Calu3 (cell line): ENCODE data around the gene GPR17. TPM values are rescaled to one million over a fixed set of nuclear protein-coding genes. Genes with fewer than 3 reads are reported as not detected.

Experiments
- BruUV-seq: library from RNA; stranded (reverse); fragments of 400-500 nt; replicated peaks from 2 replicates; lab custom pipeline; 2021; lab: Mats Ljungman, UMichigan
- CTCF ChIA-PET: fragments of 300-600 bp; sonication (Branson Sonifier 250); formaldehyde crosslinking; loops from one replicate; lab custom pipeline; 2022; ENCODE audit warnings: antibody characterized with exemption; lab: Charles Lee
- DNase-seq: peaks from one replicate; pipeline ENCODE4 v3.0.0; 2022
- H3K27ac Mint-ChIP-seq: one replicate; pipeline ENCODE4 v1.8.0; 2022; ENCODE audit warnings: mixed read lengths; ENCODE audit not compliant: unreplicated experiment
- H3K27me3 Mint-ChIP-seq: one replicate; pipeline ENCODE4 v1.8.0; 2022; ENCODE audit warnings: mixed read lengths; ENCODE audit not compliant: unreplicated experiment
- H3K36me3 Mint-ChIP-seq: one replicate; pipeline ENCODE4 v1.8.0; 2022; ENCODE audit warnings: mild to moderate bottlenecking, moderate library complexity, mixed read lengths; ENCODE audit not compliant: insufficient read depth, unreplicated experiment
- H3K4me1 Mint-ChIP-seq: one replicate; pipeline ENCODE4 v1.8.0; 2022; ENCODE audit warnings: mild to moderate bottlenecking, low read depth, mixed read lengths; ENCODE audit not compliant: unreplicated experiment
- H3K4me3 Mint-ChIP-seq: one replicate; pipeline ENCODE4 v1.8.0; 2022; ENCODE audit warnings: mild to moderate bottlenecking, low read depth, moderate library complexity, mixed read lengths; ENCODE audit not compliant: unreplicated experiment
- H3K9me3 Mint-ChIP-seq: one replicate; pipeline ENCODE4 v1.8.0; 2022; ENCODE audit warnings: low read depth, mixed read lengths; ENCODE audit not compliant: unreplicated experiment
- CTCF ChIP-seq: fragments of 200-600 bp; IDR thresholded peaks from one replicate; pipeline ENCODE4 v1.8.0; 2022; ENCODE audit warnings: antibody characterized with exemption; ENCODE audit not compliant: unreplicated experiment
- intact Hi-C: fragments of 100-400 bp; cut with micrococcal nuclease; formaldehyde crosslinking; loops from one replicate; pipeline ENCODE4 v1.10.0; 2022; ENCODE audit not compliant: unreplicated experiment
- total RNA-seq: library from RNA; stranded (reverse); gene quantifications from 2 replicates; pipeline ENCODE4 v1.2.3, GENCODE V29; 2022

Gene GPR17
- total RNA-seq, 1 experiment from 2014 or later = not detected

- no peak overlapping the region for H3K27ac Mint-ChIP-seq
- H3K9me3 Mint-ChIP-seq = no peaks in the 10 kb centered on the region
- H3K4me1 Mint-ChIP-seq = no peaks in the 10 kb centered on the region
- TF ChIP-seq CTCF = no peak
- CTCF ChIA-PET = no interaction called here
- no peak for DNase-seq
- no peaks in the 10 kb centered on the region for H3K36me3 Mint-ChIP-seq
- intact Hi-C loops = no loop called here
- no peak overlapping the region for H3K4me3 Mint-ChIP-seq
- H3K27me3 Mint-ChIP-seq = no peaks in the 10 kb centered on the region
- BruUV-seq = no TSS peak
Observed at GRCh38 chr2:127639111-127639474, 6.9 kb upstream of the GPR17 start.

- DNase-seq = no peak
- H3K9me3 Mint-ChIP-seq = no peaks in the 10 kb centered on the region
- H3K27ac Mint-ChIP-seq = no peak overlapping the region
- H3K4me3 Mint-ChIP-seq = no peak overlapping the region
- intact Hi-C loops = no loop called here
- BruUV-seq = no TSS peak
- H3K36me3 Mint-ChIP-seq = no peaks in the 10 kb centered on the region
- no peak for TF ChIP-seq CTCF
- no peaks in the 10 kb centered on the region for H3K4me1 Mint-ChIP-seq
- CTCF ChIA-PET = interaction anchor here (0.6 kb wide), 1 partner anchor 36 kb away, joined by 4 read pairs; no protein-coding TSS in a partner anchor
- H3K27me3 Mint-ChIP-seq = no peaks in the 10 kb centered on the region
Observed at GRCh38 chr2:127640082-127641072, 5.6 kb upstream of the GPR17 start.

- TF ChIP-seq CTCF = no peak
- CTCF ChIA-PET = no interaction called here
- H3K27ac Mint-ChIP-seq = no peak overlapping the region
- H3K27me3 Mint-ChIP-seq = no peaks in the 10 kb centered on the region
- no peaks in the 10 kb centered on the region for H3K36me3 Mint-ChIP-seq
- no peaks in the 10 kb centered on the region for H3K4me1 Mint-ChIP-seq
- H3K4me3 Mint-ChIP-seq = no peak overlapping the region
- H3K9me3 Mint-ChIP-seq = no peaks in the 10 kb centered on the region
- intact Hi-C loops = no loop called here
- no peak for DNase-seq
- BruUV-seq = no TSS peak
Observed at GRCh38 chr2:127641133-127641532, 4.8 kb upstream of the GPR17 start.

GRCh38 chr2:127641846-127642507 is 4.0 kb upstream of the GPR17 start:
- Mint-ChIP-seq H3K9me3 (no peaks in the 10 kb centered on the region), H3K27me3 (no peaks in the 10 kb centered on the region), H3K4me1 (no peaks in the 10 kb centered on the region), H3K36me3 (no peaks in the 10 kb centered on the region), H3K4me3 (no peak overlapping the region), H3K27ac (no peak overlapping the region)
- intact Hi-C loops = no loop called here
- no peak for DNase-seq
- TF ChIP-seq CTCF = no peak
- CTCF ChIA-PET = interaction anchor here (0.9 kb wide), 1 partner anchor 452 kb away, joined by 3 read pairs; no protein-coding TSS in a partner anchor
- no TSS peak for BruUV-seq
